ENCODE results near the gene PPARG. TPM values are rescaled to one million over a fixed set of nuclear protein-coding genes. Genes with fewer than 3 reads are reported as not detected.

Gene PPARG
- total RNA-seq, 1 experiment from 2014 or later: 71.6 TPM

GRCh38 chr3:12467746-12468145, 178.9 kb downstream of the PPARG start (continued):
- TF ChIP-seq ZNF274 (IDR thresholded peaks at IDR 0.05; ENCODE audit: low read depth, low read length) (no peak), EZH2phosphoT487 (IDR thresholded peaks at IDR 0.05; ENCODE audit: borderline replicate concordance) (no peak), FOSL1 (IDR thresholded peaks at IDR 0.05; ENCODE audit: low read depth) (no peak), POLR2AphosphoS5 (IDR thresholded peaks at IDR 0.05; ENCODE audit: low read depth, low read length) (no peak), RAD21 (IDR thresholded peaks at IDR 0.05; ENCODE audit: low read depth) (no peak), CBX3 (IDR thresholded peaks at IDR 0.05; ENCODE audit: low read depth) (no peak), YY1 (IDR thresholded peaks at IDR 0.05; ENCODE audit: extremely low read depth, insufficient replicate concordance, low read depth, low read length) (no peak), JUND (IDR thresholded peaks at IDR 0.05) (no peak)

GRCh38 chr3:12468276-12468675, 179.4 kb downstream of the PPARG start:
- no peak overlapping the region for H3K4me2 ChIP-seq (ENCODE audit: low read length)
- no peak overlapping the region for H3K9ac ChIP-seq (ENCODE audit: low read length)
- no peak overlapping the region for H2AFZ ChIP-seq (ENCODE audit: low read depth, low read length, poor library complexity, severe bottlenecking)
- POLR2A ChIA-PET: no interaction called here
- CTCF ChIA-PET: interaction anchor here (3.8 kb wide), 1 partner anchor 11 kb away, joined by 23 read pairs; no protein-coding TSS in a partner anchor
- no peaks in the 10 kb centered on the region for H3K9me2 ChIP-seq (ENCODE audit: insufficient read depth)
- no peak for ATAC-seq
- intact Hi-C loops (cut with micrococcal nuclease): no loop called here
- H3K4me3 ChIP-seq (replicated peaks in 1 of 2; ENCODE audit: low read depth in 1 of 2, low read length in 2 of 2): no peak overlapping the region
- no peaks in the 10 kb centered on the region for H3K9me3 ChIP-seq (ENCODE audit: control insufficient read depth in 1 of 2, insufficient read depth in 1 of 2, low read depth in 1 of 2, low read length in 2 of 2)
- no peaks in the 10 kb centered on the region for H4K20me1 ChIP-seq (ENCODE audit: insufficient read depth)
- H3K4me1 ChIP-seq (ENCODE audit: control insufficient read depth in 1 of 2, insufficient read depth in 2 of 2, low read length in 2 of 2): peaks cover 26 to 52% of the 10 kb centered on the region in 2 experiments
- no peak for DNase-seq (ENCODE audit: low read depth, low spot score)
- H3K79me2 ChIP-seq (ENCODE audit: insufficient read depth, low read length): no peaks in the 10 kb centered on the region
- RAD21 ChIA-PET (ENCODE audit: low non-redundant PET in 1 of 2, low total read pairs in 2 of 2, uncharacterized antibody in 2 of 2, unreplicated experiment in 2 of 2): no interaction called here
- BruUV-seq (replicated peaks): no TSS peak
- no peaks in the 10 kb centered on the region for H3K27me3 ChIP-seq (ENCODE audit: insufficient read depth, low read length)
- no peaks in the 10 kb centered on the region for H3K36me3 ChIP-seq (ENCODE audit: control insufficient read depth in 1 of 2, insufficient read depth in 2 of 2, low read length in 2 of 2)
- no peak overlapping the region for H3K27ac ChIP-seq (ENCODE audit: low read depth, low read length)
- TF ChIP-seq TCF7L2 (IDR thresholded peaks at IDR 0.05; ENCODE audit: borderline replicate concordance, extremely low read depth, insufficient read depth, insufficient read length) (no peak), EGR1 (IDR thresholded peaks at IDR 0.05; ENCODE audit: low read depth) (no peak), JUND (IDR thresholded peaks at IDR 0.05) (no peak), POLR2AphosphoS5 (IDR thresholded peaks at IDR 0.05; ENCODE audit: low read depth, low read length) (no peak), EZH2 (IDR thresholded peaks at IDR 0.05) (no peak), RAD21 (IDR thresholded peaks at IDR 0.05; ENCODE audit: low read depth) (no peak), YY1 (IDR thresholded peaks at IDR 0.05; ENCODE audit: extremely low read depth, insufficient replicate concordance, low read depth, low read length) (no peak), ATF3 (IDR thresholded peaks at IDR 0.05) (no peak), ZNF274 (IDR thresholded peaks at IDR 0.05; ENCODE audit: low read depth, low read length) (no peak), ZBTB33 (IDR thresholded peaks at IDR 0.05; ENCODE audit: extremely low read depth, insufficient replicate concordance, low read length) (no peak), CBX3 (IDR thresholded peaks at IDR 0.05; ENCODE audit: low read depth) (no peak), MAX (IDR thresholded peaks at IDR 0.05) (no peak), REST (IDR thresholded peaks at IDR 0.05; ENCODE audit: low read depth) (no peak), POLR2A (IDR thresholded peaks at IDR 0.05; ENCODE audit: borderline replicate concordance, extremely low read depth, insufficient read depth, insufficient read length) (no peak), CEBPB (IDR thresholded peaks at IDR 0.05; ENCODE audit: low read depth) (no peak)
